ENCODE measurements around the gene PLSCR3.

Gene PLSCR3

GRCh38 chr17:7352503-7352889 is 41.8 kb downstream of the PLSCR3 start:
- FAIRE-seq = no peak
- DNase-seq (ENCODE audit: insufficient read length, low spot score) = no peak

- DNase-seq (ENCODE audit: insufficient read length, low spot score) (peak; percentile 95), FAIRE-seq (peak; percentile 83)
Observed at GRCh38 chr17:7351665-7352502, 42.4 kb downstream of the PLSCR3 start, which contains the start of gene KCTD11. Gene KCTD11 (plus strand): TSS chr17:7352162.

- FAIRE-seq (no peak), DNase-seq (ENCODE audit: insufficient read length, low spot score) (no peak)
Observed at GRCh38 chr17:7348478-7349242, 45.7 kb downstream of the PLSCR3 start.

GRCh38 chr17:7347630-7348477 is 46.5 kb downstream of the PLSCR3 start:
- FAIRE-seq (no peak), DNase-seq (ENCODE audit: insufficient read length, low spot score) (no peak)

GRCh38 chr17:7346761-7347614 is 47.3 kb downstream of the PLSCR3 start:
- DNase-seq (ENCODE audit: insufficient read length, low spot score) = no peak
- no peak for FAIRE-seq

GRCh38 chr17:7343250-7343649 is 51.1 kb downstream of the PLSCR3 start:
- DNase-seq (ENCODE audit: insufficient read length, low spot score) (no peak), FAIRE-seq (no peak)

- FAIRE-seq = no peak
- no peak for DNase-seq (ENCODE audit: insufficient read length, low spot score)
Observed at GRCh38 chr17:7341842-7342241, 52.5 kb downstream of the PLSCR3 start.

GRCh38 chr17:7340179-7340578 is 54.1 kb downstream of the PLSCR3 start:
- DNase-seq (ENCODE audit: insufficient read length, low spot score) (no peak), FAIRE-seq (no peak)
